T-helper 2 cell (primary cell): Measurements from ENCODE around the gene STX2.

ENCODE experiments used
- DNase-seq, 5 experiments: peaks; one replicate each; pipeline versions ENCODE4 v3.0.0 to v3.0.0-alpha.2; 2012 to 2022

The STX2 gene

GRCh38 chr12:130830246-130830551 is 8.9 kb downstream of the STX2 start:
- DNase-seq = no peak

DNA sequence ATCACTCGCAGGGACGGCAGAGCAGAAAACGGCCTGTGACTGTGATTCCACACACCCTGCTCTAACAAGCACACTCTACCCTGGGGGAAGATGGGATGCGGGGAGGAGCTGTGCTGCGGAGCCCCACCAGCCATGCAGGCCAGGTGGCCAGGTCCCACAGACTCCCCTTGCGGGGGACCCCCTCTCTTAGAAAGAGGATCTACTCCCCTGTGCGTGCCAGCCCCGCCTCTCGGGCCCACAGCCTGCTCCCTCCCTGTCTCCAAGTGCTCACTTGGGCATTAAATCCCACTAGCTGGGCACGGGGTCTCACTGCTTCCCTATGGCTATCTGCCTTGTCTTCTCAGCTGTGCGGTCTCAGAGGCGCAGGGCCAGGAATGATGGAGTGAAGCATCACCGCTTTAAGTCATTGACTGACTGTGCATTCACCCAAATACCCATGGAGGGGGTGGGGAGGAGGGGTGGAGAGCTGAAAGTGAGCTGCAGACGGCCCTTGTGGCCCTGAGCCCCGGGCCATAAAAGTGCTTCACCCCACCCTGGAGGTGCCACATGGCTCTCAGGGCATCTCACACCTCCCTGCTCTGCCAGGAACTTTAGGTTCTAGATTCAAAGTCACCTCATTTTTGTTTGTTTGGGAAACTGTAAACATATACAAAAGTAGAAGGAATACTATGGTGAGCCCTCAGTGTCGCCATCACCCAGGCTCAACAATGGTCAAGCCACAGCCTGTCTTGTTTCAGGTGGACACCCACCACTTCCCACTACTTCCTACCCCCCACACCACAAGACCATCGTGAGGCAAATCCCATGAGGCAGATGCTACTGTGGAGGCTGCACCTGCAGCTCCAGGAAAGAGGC is 9.4 kb downstream of the STX2 start:
- no peak for DNase-seq

- no peak for DNase-seq
Observed at GRCh38 chr12:130828895-130829294, 10.2 kb downstream of the STX2 start.

- DNase-seq = no peak
Observed at GRCh38 chr12:130827432-130827831, 11.6 kb downstream of the STX2 start.

- peak; percentile 52 to 67 (median 61) for DNase-seq
Observed at GRCh38 chr12:130826151-130826801, 12.8 kb downstream of the STX2 start.

- DNase-seq = no peak
Observed at GRCh38 chr12:130825771-130826150, 13.3 kb downstream of the STX2 start.

DNA sequence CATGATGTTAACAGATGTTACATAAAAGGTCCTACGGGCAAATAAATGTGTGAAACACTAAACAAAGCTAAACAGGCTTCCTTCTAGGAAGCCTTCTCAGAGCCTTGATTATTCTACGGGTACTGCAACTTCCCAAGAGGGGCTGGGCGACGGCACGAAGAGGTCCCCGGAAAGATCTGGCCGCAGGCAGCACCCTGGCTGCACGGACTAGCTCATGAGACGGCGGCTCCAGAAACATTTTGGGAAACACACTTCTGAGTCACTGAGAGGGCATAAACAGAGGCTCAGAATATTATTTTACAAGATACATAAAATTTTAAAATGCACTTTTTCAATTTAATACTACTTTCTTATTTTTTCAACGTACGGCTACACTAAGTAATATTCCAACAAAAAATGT is 19.4 kb downstream of the STX2 start:
- DNase-seq = no peak

DNA sequence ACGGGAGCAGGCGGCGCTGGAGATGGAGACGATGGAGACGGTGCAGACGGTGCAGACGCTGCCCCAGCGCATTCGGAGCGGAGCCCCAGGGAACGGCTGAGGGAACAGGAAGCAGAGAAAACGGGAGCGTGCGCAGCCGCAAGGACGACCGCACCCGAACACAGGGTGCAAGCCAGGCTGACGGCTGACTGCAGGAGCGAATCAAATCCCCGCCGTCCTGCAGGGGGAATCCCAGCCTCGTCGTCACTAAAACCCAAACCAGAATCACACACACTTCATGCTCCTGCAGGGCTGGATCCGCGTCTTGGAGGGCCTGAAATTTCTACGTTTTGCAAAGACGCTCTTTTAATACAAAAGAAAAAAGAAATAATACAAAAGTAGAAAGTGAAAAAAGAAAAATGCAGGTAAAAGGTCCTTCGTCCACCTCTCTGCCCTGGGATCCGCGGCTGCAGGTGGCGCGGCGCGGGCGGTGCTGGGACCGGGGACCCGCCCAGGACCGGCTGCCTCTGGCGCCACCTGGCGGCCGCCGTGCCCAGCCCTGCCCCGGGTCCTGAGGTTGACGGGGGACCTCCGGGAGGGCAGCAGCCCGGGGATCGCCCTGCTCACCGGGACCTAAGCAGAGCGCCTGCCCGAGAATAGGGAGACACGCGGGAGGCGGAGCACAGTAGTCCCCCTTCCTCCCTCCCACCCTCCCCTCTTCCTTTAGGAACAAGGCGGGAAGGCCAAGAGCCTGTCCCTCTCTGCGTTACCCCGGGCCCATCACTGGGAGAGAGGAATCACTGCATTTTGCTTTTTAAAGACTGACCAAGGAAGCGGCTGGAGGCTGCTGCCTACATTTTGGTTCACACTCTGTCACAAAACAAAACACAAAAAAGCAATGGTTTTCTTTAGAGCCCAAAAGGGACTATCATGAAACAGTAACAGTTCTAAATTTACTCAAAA is 20.1 kb downstream of the STX2 start:
- peak; percentile 59 to 78 (median 66) for DNase-seq

- DNase-seq = peak in 1 of 5 experiments; percentile 34
Observed at GRCh38 chr12:130818272-130818634, 20.8 kb downstream of the STX2 start.

DNA sequence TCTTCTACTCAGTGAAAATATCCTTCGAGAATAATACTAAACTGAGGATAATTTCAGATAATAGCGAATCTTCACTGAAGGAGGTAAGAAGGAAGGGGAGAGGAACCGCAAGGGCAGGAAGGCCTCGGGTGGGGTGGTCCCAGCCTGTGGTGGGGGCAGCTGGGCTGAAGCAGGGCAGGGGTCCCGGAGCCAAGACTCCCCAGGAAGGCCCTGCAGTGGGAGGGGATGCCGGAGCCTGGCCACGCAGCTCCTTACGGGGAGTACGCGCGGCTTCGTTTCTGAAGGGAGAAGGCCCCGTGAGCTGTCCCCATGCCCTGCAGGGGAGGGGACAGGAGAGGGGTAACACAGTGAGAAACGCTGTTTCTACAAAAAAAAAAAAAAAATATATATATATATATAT is 21.2 kb downstream of the STX2 start:
- DNase-seq = no peak

GRCh38 chr12:130816097-130816496 is 23.0 kb downstream of the STX2 start:
- DNase-seq = no peak

DNA sequence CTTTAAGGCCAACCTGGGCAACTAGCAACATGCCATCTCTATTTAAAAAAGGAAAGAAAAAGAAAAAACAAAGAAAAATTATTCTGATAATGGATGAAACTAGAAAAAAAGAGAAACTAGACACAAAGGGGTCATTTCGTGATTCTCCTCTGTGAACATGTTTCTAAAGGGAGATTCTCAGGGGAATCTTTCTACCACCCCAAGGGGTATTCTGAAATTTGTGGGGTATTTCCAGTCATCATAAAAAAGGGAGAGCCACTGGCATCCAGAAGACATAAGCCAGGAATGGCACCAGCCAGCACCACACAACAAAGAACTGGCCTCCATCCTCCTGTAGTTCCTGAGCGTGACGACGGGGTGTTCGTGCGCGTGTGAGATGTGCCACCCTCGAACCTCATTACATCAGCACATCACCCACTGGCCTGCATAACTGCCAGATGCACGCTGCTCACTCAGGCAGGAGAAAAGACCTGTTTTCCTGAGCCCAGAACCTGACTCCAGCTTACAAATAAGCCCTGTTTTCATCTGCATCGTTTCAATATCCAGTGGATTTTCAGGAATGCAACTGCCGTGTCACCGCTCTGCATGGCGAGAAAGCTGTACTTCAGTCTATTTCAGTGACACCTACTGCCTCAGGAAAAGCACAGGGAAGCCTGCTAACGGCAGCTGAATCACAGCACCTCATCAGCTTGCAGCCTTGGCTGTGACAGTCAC is 23.9 kb downstream of the STX2 start:
- DNase-seq = no peak

DNA sequence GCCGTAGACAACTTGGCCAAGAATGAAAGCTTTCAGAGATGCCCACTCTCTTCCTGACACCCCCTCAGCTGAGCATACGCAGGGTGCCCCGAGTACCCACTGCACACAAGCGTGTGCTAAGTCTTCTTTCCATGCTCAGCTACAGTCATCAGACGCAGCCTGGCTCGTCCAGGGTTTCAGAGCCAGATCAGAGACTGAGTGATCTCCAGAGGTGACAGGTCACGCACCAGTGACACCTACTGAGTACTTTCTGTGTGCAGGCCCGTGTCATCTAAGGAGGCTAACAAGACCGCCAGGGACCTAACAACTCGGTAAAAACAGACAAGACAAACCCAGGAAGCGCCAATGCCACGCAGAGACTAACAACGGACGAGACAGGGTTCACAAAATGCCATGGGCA is 25.1 kb downstream of the STX2 start:
- no peak for DNase-seq

- DNase-seq = no peak
Observed at GRCh38 chr12:130813436-130813835, 25.6 kb downstream of the STX2 start.

GRCh38 chr12:130809791-130810190 is 29.3 kb downstream of the STX2 start:
- no peak for DNase-seq

DNA sequence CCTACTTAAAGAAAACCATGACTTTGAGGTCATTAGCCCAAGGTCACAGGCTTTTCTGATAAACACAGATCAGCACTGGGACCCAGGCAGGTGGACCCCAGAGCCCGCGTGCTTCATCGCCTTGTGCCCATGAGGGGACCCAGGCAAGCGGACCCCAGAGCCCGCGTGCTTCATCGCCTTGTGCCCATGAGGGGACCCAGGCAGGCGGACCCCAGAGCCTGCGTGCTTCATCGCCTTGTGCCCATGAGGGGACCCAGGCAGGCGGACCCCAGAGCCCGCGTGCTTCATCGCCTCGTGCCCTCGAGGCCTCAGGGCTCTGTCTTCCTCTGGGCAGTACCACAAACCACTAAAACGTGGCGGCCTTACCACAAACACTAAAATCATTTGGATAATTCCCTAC is 31.7 kb downstream of the STX2 start:
- DNase-seq = no peak

DNA sequence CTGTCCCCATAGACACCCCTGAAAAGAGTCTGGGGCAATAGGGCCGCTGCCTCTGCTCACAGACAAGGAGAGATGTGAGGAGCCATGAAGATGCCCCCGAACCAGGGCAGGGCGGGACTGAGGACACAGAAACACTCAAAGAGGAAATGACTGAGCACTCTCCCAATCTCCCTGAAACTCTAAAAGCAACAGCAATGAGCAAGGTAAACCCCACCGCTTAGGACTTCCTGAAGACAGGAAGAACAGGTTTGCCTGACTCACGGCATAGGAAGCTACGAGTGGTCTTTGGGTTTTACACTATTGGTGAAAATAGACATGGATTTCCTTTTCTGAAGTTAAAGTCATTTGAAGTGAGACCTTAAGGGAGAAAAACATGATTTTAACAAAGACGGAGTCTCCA is 32.5 kb downstream of the STX2 start:
- DNase-seq = no peak

- DNase-seq = no peak
Observed at GRCh38 chr12:130805635-130806034, 33.4 kb downstream of the STX2 start.

GRCh38 chr12:130804216-130804615 is 34.8 kb downstream of the STX2 start:
- DNase-seq = no peak

GRCh38 chr12:130803702-130804101 is 35.3 kb downstream of the STX2 start:
- DNase-seq = no peak

DNA sequence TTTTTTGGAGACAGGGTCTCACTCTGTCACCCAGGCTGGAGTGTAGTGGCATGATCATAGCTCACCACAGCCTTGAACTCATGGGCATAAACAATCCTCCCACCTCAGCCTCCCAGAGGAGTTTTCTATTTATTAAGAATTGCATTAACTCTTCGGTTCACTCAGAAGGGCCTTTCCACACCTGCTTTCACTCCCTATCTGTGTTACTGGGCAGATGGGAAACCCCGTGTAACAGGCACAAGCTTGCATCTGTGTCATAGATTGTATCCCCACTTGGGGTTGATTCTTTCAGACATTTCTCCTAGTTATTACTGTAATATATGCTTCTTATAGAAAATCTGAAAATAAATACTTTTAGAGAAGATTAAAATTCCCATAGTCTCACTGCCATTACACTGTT is 38.7 kb downstream of the STX2 start:
- DNase-seq = no peak

GRCh38 chr12:130799051-130799450 is 40.0 kb downstream of the STX2 start:
- DNase-seq = no peak
